ENCODE measurements around the gene OR8A1.
A peak's percentile ranks its signal among the peaks of the same experiment; 100 is the strongest.

The OR8A1 gene

DNA sequence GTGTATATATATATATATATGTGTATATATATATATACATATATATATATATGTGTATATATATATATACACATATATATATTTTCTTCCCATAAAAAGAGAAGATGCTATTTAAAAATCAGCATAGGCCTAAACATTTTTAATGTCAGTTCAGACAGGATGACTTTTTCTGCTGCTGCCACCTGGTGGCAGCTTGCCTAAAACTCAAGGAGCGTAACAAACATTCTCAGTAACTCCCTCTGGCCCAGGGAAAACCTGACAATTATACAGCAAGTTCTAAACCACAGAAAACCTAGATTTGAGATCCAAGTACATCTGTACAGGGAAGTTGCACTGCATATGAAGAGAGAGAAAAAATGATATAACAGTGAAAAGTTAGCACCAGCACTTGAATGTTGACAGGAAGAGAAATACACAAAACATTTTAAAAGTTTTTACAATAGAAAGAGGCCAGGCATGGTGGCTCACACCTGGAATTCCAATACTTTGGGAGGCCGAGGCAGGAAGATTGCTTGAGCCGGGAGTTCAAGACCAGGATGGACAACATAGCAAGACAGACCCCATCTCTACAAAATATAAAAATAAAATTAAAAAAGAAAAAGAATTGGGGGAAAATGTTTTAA lies 16.6 kb downstream of the OR8A1 start:
- peak; percentile 16 for DNase-seq (ENCODE audit: extremely low read depth, low read depth)
- TF ChIP-seq, protein P1, sequence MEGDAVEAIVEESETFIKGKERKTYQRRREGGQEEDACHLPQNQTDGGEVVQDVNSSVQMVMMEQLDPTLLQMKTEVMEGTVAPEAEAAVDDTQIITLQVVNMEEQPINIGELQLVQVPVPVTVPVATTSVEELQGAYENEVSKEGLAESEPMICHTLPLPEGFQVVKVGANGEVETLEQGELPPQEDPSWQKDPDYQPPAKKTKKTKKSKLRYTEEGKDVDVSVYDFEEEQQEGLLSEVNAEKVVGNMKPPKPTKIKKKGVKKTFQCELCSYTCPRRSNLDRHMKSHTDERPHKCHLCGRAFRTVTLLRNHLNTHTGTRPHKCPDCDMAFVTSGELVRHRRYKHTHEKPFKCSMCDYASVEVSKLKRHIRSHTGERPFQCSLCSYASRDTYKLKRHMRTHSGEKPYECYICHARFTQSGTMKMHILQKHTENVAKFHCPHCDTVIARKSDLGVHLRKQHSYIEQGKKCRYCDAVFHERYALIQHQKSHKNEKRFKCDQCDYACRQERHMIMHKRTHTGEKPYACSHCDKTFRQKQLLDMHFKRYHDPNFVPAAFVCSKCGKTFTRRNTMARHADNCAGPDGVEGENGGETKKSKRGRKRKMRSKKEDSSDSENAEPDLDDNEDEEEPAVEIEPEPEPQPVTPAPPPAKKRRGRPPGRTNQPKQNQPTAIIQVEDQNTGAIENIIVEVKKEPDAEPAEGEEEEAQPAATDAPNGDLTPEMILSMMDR (IDR thresholded peaks at IDR 0.05; ENCODE audit: low read depth, low read length, missing control alignments): peak; percentile 69
- no peak overlapping the region for H3K4me3 ChIP-seq (replicated peaks; ENCODE audit: low read depth, low read length)

GRCh38 chr11:124591430-124591829 lies 21.6 kb downstream of the OR8A1 start:
- DNase-seq (ENCODE audit: extremely low read depth, low read depth): no peak

GRCh38 chr11:124592627-124593026 lies 22.8 kb downstream of the OR8A1 start:
- no peak overlapping the region for H3K4me3 ChIP-seq (replicated peaks; ENCODE audit: low read depth, low read length)
- DNase-seq (ENCODE audit: extremely low read depth, low read depth): no peak
- TF ChIP-seq, protein P1 (IDR thresholded peaks at IDR 0.05; ENCODE audit: low read depth, low read length, missing control alignments): no peak

More at GRCh38 chr11:124591430-124591829, 21.6 kb downstream of the OR8A1 start:
- TF ChIP-seq, protein P1 (IDR thresholded peaks at IDR 0.05; ENCODE audit: low read depth, low read length, missing control alignments): no peak
- no peak overlapping the region for H3K4me3 ChIP-seq (replicated peaks; ENCODE audit: low read depth, low read length)

GRCh38 chr11:124595302-124595701 lies 25.5 kb downstream of the OR8A1 start:
- no peak for DNase-seq (ENCODE audit: extremely low read depth, low read depth)
- H3K4me3 ChIP-seq (replicated peaks; ENCODE audit: low read depth, low read length): no peak overlapping the region
- TF ChIP-seq, protein P1 (IDR thresholded peaks at IDR 0.05; ENCODE audit: low read depth, low read length, missing control alignments): no peak

DNA sequence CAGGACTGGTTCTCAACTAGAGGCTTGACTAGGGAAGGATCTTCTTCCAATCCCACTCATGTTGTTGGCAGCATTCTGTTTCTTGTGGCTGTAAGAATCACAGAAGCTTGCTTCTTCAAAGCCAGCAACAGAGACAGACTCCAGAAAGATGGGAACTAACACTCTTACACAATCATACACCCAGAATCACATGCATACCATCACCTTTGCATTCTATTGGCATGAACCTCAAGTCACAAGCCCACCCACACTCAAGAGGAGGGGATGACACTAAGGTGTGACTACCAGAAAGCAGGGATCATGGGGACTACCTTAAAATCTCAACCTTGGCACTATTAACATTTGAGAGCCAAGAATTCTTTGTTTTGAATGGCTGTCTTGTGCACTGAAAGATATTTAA lies 27.8 kb downstream of the OR8A1 start:
- no peak overlapping the region for H3K4me3 ChIP-seq (replicated peaks; ENCODE audit: low read depth, low read length)
- no peak for DNase-seq (ENCODE audit: extremely low read depth, low read depth)
- TF ChIP-seq, protein P1 (IDR thresholded peaks at IDR 0.05; ENCODE audit: low read depth, low read length, missing control alignments): no peak

DNA sequence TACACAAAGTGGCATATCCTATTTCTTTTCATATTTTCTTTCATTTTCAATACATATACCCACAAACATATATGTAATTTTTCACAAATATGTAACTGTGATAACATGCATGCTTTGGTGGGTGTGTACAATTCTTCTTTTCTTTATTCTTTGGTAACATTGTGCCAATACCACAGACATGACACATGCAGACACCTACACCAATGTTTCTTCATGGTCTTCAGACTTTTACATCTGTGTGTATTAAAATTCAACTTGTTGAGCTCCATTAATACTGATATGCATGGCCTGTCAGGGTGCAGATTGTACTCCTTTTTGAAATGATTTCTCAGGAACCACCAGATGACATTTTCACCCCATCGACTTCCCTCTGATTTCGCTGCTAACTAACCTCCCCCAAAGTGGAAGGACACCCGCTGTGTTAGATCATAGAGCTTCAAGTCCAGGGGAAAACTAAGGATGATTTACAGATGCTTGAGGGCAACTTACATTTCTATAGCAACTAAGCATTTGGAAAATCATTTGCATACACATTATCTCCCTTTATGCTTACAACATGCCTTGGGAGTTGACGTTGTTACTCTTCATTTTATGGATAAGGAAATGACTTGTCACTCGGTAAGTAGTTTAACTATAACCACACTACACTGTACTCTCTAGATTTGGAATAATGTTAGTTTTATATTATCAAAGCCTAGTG lies 31.0 kb downstream of the OR8A1 start:
- TF ChIP-seq, protein P1 (IDR thresholded peaks at IDR 0.05; ENCODE audit: low read depth, low read length, missing control alignments): no peak
- no peak overlapping the region for H3K4me3 ChIP-seq (replicated peaks; ENCODE audit: low read depth, low read length)
- no peak for DNase-seq (ENCODE audit: extremely low read depth, low read depth)

Measured in HFF-Myc (cell line).